Fibroblast of skin of left biceps (primary cell): Measurements from ENCODE around the gene LGI4.
A peak's percentile ranks its signal among the peaks of the same experiment; 100 is the strongest.
"Not testable (repeated sequence)": the region's sequence is repeated elsewhere in the genome, so short reads cannot be mapped to it uniquely, and the experiment has no call there.

Experiments used
- DNase-seq, 2 experiments: peaks; one replicate each; pipeline ENCODE4 v3.0.0-alpha.2; 2013; ENCODE audit warnings: low read depth in 2 of 2

Gene LGI4

GRCh38 chr19:35106898-35107541 is 27.8 kb downstream of the LGI4 start:
- DNase-seq: no peak

- no peak for DNase-seq
These were observed 28.6 kb downstream of the LGI4 start for GRCh38 chr19:35106291-35106583.

- DNase-seq: no peak
These were observed 29.2 kb downstream of the LGI4 start for GRCh38 chr19:35105411-35106290.

- no peak for DNase-seq
These were observed 29.8 kb downstream of the LGI4 start for GRCh38 chr19:35105047-35105410.

- no peak for DNase-seq
These were observed 30.5 kb downstream of the LGI4 start for GRCh38 chr19:35104361-35104760.

GRCh38 chr19:35103614-35104013 is 31.2 kb downstream of the LGI4 start:
- DNase-seq: not testable (repeated sequence)

GRCh38 chr19:35101949-35102348 is 32.9 kb downstream of the LGI4 start:
- not testable (repeated sequence) for DNase-seq

GRCh38 chr19:35100588-35101533 is 34.0 kb downstream of the LGI4 start:
- DNase-seq: no peak

- DNase-seq: no peak
These were observed 35.0 kb downstream of the LGI4 start for GRCh38 chr19:35099897-35100275.

GRCh38 chr19:35099155-35099896 is 35.5 kb downstream of the LGI4 start:
- no peak for DNase-seq

- no peak for DNase-seq
These were observed 36.3 kb downstream of the LGI4 start for GRCh38 chr19:35098413-35099049.

- no peak for DNase-seq
These were observed 39.0 kb downstream of the LGI4 start for GRCh38 chr19:35095667-35096368.

- DNase-seq: no peak
These were observed 40.2 kb downstream of the LGI4 start for GRCh38 chr19:35094656-35095055.

- DNase-seq: no peak
These were observed 40.8 kb downstream of the LGI4 start for GRCh38 chr19:35093941-35094647.

- no peak for DNase-seq
These were observed 41.4 kb downstream of the LGI4 start for GRCh38 chr19:35093430-35093829.

- DNase-seq: peak in 1 of 2 experiments; percentile 15
These were observed 44.2 kb downstream of the LGI4 start for GRCh38 chr19:35090506-35091214.

- DNase-seq: no peak
These were observed 44.7 kb downstream of the LGI4 start for GRCh38 chr19:35090160-35090505.

GRCh38 chr19:35089554-35089953 is 45.3 kb downstream of the LGI4 start:
- DNase-seq: no peak
